Smooth muscle cell (in vitro differentiated cells): ENCODE measurements around the gene RBL2. TPM values are rescaled to one million over a fixed set of nuclear protein-coding genes. Genes with fewer than 3 reads are reported as not detected.

Source experiments
- DNase-seq: peaks from one replicate; lab custom pipeline; 2025; ENCODE audit not compliant: unreplicated experiment; lab: John Stamatoyannopoulos, UW
- H2AFZ ChIP-seq: fragments of 200-600 bp; sonication (generic); 2 replicates; pipeline ENCODE4 v1.6.0; 2016; ENCODE audit warnings: antibody characterized with exemption, low read depth, mild to moderate bottlenecking
- H3F3A ChIP-seq: fragments of 200-600 bp; sonication (generic); 2 replicates; pipeline ENCODE4 v1.6.0; 2017; ENCODE audit warnings: antibody characterized with exemption, low read depth
- H3K27ac ChIP-seq: fragments of 200-600 bp; sonication (generic); 2 replicates; pipeline ENCODE4 v1.5.1; 2016; ENCODE audit warnings: low read depth, mild to moderate bottlenecking
- H3K27me3 ChIP-seq: fragments of 200-600 bp; sonication (generic); 2 replicates; pipeline ENCODE4 v1.6.1; 2016; ENCODE audit warnings: low read depth, mild to moderate bottlenecking
- H3K36me3 ChIP-seq: fragments of 200-600 bp; sonication (generic); 2 replicates; pipeline ENCODE4 v1.5.1; 2016; ENCODE audit warnings: low read depth
- H3K4me1 ChIP-seq: fragments of 200-600 bp; sonication (generic); 2 replicates; pipeline ENCODE4 v1.5.1; 2016; ENCODE audit warnings: low read depth
- H3K4me2 ChIP-seq: fragments of 200-600 bp; sonication (generic); 2 replicates; pipeline ENCODE4 v1.6.0; 2016; ENCODE audit warnings: mild to moderate bottlenecking
- H3K4me3 ChIP-seq: fragments of 200-600 bp; sonication (generic); 2 replicates; pipeline ENCODE4 v1.5.1; 2016; ENCODE audit warnings: mild to moderate bottlenecking
- H3K79me2 ChIP-seq: fragments of 200-600 bp; sonication (generic); 2 replicates; pipeline ENCODE4 v1.6.0; 2016; ENCODE audit warnings: low read depth, mild to moderate bottlenecking
- H3K9ac ChIP-seq: fragments of 200-600 bp; sonication (generic); 2 replicates; pipeline ENCODE4 v1.6.0; 2016; ENCODE audit warnings: low read depth
- H3K9me3 ChIP-seq: fragments of 200-600 bp; sonication (generic); replicated peaks from 2 replicates; pipeline ENCODE4 v1.5.1; 2016; ENCODE audit warnings: low read depth
- H4K20me1 ChIP-seq: fragments of 200-600 bp; sonication (generic); 2 replicates; pipeline ENCODE4 v1.6.0; 2016; ENCODE audit warnings: low read depth
- WGBS: methylation state at CpG from one replicate; pipeline ENCODE4 v1.1.7; 2016; ENCODE audit warnings: low lambda C conversion rate; 5-methylcytosine and 5-hydroxymethylcytosine counted together
- polyA plus RNA-seq: library from polyadenylated mRNA; unstranded; fragments of >200 nt; fragmentation: Nextera tagmentation; extraction: Ambion mirVana; gene quantifications from 2 replicates; pipeline ENCODE4 v1.2.1, GENCODE V29; 2016
- total RNA-seq: library from RNA; depleted of rRNA; stranded (reverse); fragments of >200 nt; gene quantifications from 2 replicates; pipeline ENCODE4 v1.2.3, GENCODE V29; 2014
- TF ChIP-seq, protein P1 (sequence below): fragments of 200-600 bp; sonication (generic); IDR thresholded peaks from 2 replicates; pipeline ENCODE4 v1.5.1; 2017; ENCODE audit warnings: borderline replicate concordance, mild to moderate bottlenecking, antibody characterized with exemption; ENCODE audit not compliant: insufficient read depth, poor library complexity, severe bottlenecking

Gene RBL2
- total and polyA plus RNA-seq, 2 experiments from 2014 or later: 21.0 to 42.7 TPM

DNA sequence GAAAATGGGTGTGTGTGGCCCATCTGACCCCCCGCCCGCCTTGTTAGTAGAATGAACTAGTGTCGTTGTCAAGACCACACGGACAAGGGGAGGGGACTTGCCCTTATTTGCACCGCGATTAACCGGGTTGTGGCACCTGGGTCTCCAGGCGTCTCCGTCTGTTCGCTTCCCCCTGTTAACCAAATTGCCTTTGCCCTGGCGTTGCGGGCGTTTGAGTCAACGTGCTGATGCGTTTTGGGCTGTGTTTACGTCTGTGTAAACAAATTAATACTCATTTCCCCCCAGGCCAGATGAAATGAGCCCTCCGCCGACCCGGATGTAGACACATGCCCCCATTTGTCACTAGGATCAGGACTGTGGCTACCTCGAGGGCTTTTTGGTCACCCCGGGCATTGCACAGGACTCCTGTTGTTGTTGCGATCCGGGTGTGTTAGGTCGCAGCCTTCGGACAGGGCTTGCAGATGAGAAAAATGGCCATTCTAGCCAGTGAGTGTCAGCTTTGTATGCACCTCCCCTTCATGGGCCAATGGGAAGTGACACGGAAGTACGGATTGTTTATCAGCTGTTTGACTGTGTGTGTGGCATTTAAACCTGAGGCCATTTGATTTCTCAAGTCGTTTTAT lies 906 bp downstream of the RBL2 start:
- H3K36me3 ChIP-seq: no peaks in the 10 kb centered on the region
- peak; percentile 54 for DNase-seq
- H4K20me1 ChIP-seq: peaks cover 16% of the 10 kb centered on the region
- H3F3A ChIP-seq: no peaks in the 10 kb centered on the region
- H3K4me3 ChIP-seq: peak overlapping the region; percentile 96
- H3K9me3 ChIP-seq: no peaks in the 10 kb centered on the region
- under 1% methylated on average over 28 of the region's 28 CpGs for WGBS
- peak overlapping the region; percentile 87 for H3K4me2 ChIP-seq
- H3K79me2 ChIP-seq: peaks cover 40% of the 10 kb centered on the region
- peak overlapping the region; percentile 99 for H2AFZ ChIP-seq
- peak overlapping the region; percentile 80 for H3K27ac ChIP-seq
- peaks cover 11% of the 10 kb centered on the region for H3K4me1 ChIP-seq
- H3K27me3 ChIP-seq: no peaks in the 10 kb centered on the region
- TF ChIP-seq, protein P1, sequence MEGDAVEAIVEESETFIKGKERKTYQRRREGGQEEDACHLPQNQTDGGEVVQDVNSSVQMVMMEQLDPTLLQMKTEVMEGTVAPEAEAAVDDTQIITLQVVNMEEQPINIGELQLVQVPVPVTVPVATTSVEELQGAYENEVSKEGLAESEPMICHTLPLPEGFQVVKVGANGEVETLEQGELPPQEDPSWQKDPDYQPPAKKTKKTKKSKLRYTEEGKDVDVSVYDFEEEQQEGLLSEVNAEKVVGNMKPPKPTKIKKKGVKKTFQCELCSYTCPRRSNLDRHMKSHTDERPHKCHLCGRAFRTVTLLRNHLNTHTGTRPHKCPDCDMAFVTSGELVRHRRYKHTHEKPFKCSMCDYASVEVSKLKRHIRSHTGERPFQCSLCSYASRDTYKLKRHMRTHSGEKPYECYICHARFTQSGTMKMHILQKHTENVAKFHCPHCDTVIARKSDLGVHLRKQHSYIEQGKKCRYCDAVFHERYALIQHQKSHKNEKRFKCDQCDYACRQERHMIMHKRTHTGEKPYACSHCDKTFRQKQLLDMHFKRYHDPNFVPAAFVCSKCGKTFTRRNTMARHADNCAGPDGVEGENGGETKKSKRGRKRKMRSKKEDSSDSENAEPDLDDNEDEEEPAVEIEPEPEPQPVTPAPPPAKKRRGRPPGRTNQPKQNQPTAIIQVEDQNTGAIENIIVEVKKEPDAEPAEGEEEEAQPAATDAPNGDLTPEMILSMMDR: no peak
- peak overlapping the region; percentile 89 for H3K9ac ChIP-seq

DNA sequence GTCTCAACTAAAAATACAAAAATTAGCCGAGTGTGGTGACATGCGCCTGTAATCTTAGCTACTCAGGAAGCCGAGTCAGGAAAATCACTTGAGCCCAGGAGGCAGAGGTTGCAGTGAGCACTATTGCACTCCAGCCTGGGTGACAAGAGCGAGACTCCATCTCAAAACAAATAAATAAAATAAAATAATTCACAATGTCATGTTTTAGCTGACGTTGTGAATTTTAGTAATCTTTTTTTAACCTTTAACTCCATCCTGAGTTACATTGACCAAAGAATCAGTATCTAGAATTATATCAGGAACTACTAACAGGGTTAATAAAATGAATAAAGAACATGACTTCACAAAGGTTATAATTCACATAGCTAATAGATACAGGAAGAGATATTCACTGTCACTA lies 5.9 kb downstream of the RBL2 start:
- TF ChIP-seq, protein P1: no peak
- Histone ChIP-seq H3K9ac (no peak overlapping the region), H3K4me3 (no peak overlapping the region), H3K27me3 (no peaks in the 10 kb centered on the region), H3K79me2 (peaks cover 40% of the 10 kb centered on the region), H3K4me2 (no peak overlapping the region), H3F3A (no peaks in the 10 kb centered on the region), H2AFZ (no peak overlapping the region), H4K20me1 (peaks cover 16% of the 10 kb centered on the region), H3K36me3 (peaks cover 11% of the 10 kb centered on the region), H3K27ac (no peak overlapping the region), H3K4me1 (peaks cover 6% of the 10 kb centered on the region), H3K9me3 (no peaks in the 10 kb centered on the region)
- DNase-seq: no peak
- WGBS: 68% methylated on average over 5 of the region's 5 CpGs

DNA sequence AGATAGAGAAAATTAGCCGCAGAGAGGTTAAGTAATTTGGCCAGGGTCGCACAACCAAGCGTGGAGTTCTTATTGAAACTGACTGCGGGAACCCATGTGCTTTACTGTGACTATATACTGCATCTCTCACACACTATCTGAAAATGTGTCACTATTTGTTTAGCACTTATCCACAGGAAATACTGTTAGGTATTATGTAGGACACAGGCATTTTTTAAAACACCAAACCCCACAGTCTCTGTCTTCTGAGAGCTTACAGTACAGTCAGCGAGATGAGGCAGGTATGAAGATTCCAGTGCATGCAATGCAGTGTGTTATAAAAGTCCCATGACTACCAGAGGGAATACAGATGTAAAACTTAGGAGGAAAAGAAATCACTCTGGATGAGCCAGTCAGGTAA lies 11.3 kb downstream of the RBL2 start:
- Histone ChIP-seq H3K9ac (no peak overlapping the region), H3K36me3 (peaks cover 11% of the 10 kb centered on the region), H3F3A (no peaks in the 10 kb centered on the region), H3K9me3 (no peaks in the 10 kb centered on the region), H3K4me1 (no peaks in the 10 kb centered on the region), H3K79me2 (no peaks in the 10 kb centered on the region), H3K27me3 (no peaks in the 10 kb centered on the region), H4K20me1 (no peaks in the 10 kb centered on the region), H3K4me2 (no peak overlapping the region), H3K27ac (no peak overlapping the region), H3K4me3 (no peak overlapping the region), H2AFZ (no peak overlapping the region)
- TF ChIP-seq, protein P1: no peak
- 96% methylated on average over 5 of the region's 5 CpGs for WGBS
- DNase-seq: no peak

DNA sequence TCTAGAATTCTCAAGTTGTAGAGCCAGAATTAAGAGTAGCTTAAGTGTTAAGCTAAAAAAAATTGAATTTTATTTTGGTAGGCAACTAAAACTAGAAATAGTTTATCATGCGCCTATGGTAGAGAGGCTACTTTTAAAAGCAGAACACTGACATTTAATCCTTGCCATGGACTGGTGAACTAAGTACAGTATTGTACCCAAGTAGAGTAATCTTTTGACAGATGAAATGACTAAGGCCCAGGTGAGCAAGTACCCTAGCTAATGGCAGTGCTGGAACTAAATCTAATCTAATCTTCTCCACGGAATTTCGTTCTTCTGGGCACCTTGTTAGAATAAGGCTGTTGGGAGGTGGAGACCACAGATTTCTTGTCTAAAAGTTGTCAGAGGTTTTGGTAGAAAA lies 11.8 kb downstream of the RBL2 start:
- Histone ChIP-seq H3K4me3 (no peak overlapping the region), H3K9me3 (no peaks in the 10 kb centered on the region), H3K4me2 (no peak overlapping the region), H3K36me3 (peaks cover 10% of the 10 kb centered on the region), H3K27me3 (no peaks in the 10 kb centered on the region), H3K27ac (no peak overlapping the region), H3K79me2 (no peaks in the 10 kb centered on the region), H3F3A (no peaks in the 10 kb centered on the region), H4K20me1 (no peaks in the 10 kb centered on the region), H2AFZ (no peak overlapping the region), H3K4me1 (no peaks in the 10 kb centered on the region), H3K9ac (no peak overlapping the region)
- no peak for DNase-seq
- TF ChIP-seq, protein P1: no peak
- 85% methylated on average over 3 of the region's 3 CpGs for WGBS
